Stimulated activated CD4-positive, alpha-beta T cell treated with anti-CD3 and anti-CD28 coated beads, Interleukin-15, amount 100 ng/mL, for 48 hours (primary cell): Measurements from ENCODE around the gene SLC8A3.
A peak's percentile ranks its signal among the peaks of the same experiment; 100 is the strongest.

Source experiments
- DNase-seq, 2 donors: peaks; one replicate each; pipeline ENCODE4 v3.0.0-alpha.2; 2020; ENCODE audit warnings: low read depth in 2 of 2

The SLC8A3 gene

GRCh38 chr14:70027785-70028428 is 160.8 kb downstream of the SLC8A3 start:
- peak; percentile 37 to 57 for DNase-seq

- DNase-seq = no peak
Observed at GRCh38 chr14:70023871-70024270, 164.9 kb downstream of the SLC8A3 start.

GRCh38 chr14:70022771-70023445 is 165.8 kb downstream of the SLC8A3 start:
- DNase-seq = no peak

GRCh38 chr14:70021548-70022220 is 167.1 kb downstream of the SLC8A3 start:
- no peak for DNase-seq

GRCh38 chr14:70020352-70021170 is 168.2 kb downstream of the SLC8A3 start:
- no peak for DNase-seq

- no peak for DNase-seq
Observed at GRCh38 chr14:70019695-70020094, 169.1 kb downstream of the SLC8A3 start.

- no peak for DNase-seq
Observed at GRCh38 chr14:70018713-70019211, 170.0 kb downstream of the SLC8A3 start.

GRCh38 chr14:70018230-70018629 is 170.5 kb downstream of the SLC8A3 start:
- no peak for DNase-seq

- DNase-seq = no peak
Observed at GRCh38 chr14:70014406-70015095, 174.2 kb downstream of the SLC8A3 start.

GRCh38 chr14:70013271-70013873 is 175.4 kb downstream of the SLC8A3 start:
- DNase-seq = peak; percentile 11 to 45

- DNase-seq = no peak
Observed at GRCh38 chr14:70011708-70012107, 177.0 kb downstream of the SLC8A3 start.

- no peak for DNase-seq
Observed at GRCh38 chr14:70011098-70011497, 177.7 kb downstream of the SLC8A3 start.

- no peak for DNase-seq
Observed at GRCh38 chr14:70009961-70010360, 178.8 kb downstream of the SLC8A3 start.

- no peak for DNase-seq
Observed at GRCh38 chr14:70008284-70009262, 180.2 kb downstream of the SLC8A3 start.

GRCh38 chr14:70006699-70007098 is 182.1 kb downstream of the SLC8A3 start:
- no peak for DNase-seq

- DNase-seq = no peak
Observed at GRCh38 chr14:70005281-70005805, 183.4 kb downstream of the SLC8A3 start.

GRCh38 chr14:70004791-70005190 is 184.0 kb downstream of the SLC8A3 start:
- no peak for DNase-seq

- no peak for DNase-seq
Observed at GRCh38 chr14:70002589-70003346, 186.0 kb downstream of the SLC8A3 start.

- DNase-seq = no peak
Observed at GRCh38 chr14:70000601-70001000, 188.2 kb downstream of the SLC8A3 start.
